LNCAP (cell line): ENCODE measurements around the gene EIF4E2.

ENCODE experiments used
- CTCF ChIP-seq: fragments of 450-650 bp; IDR thresholded peaks from 2 replicates; pipeline ENCODE4 v1.5.1; 2017; ENCODE audit warnings: mild to moderate bottlenecking

The EIF4E2 gene

GRCh38 chr2:232588680-232589585, 38.4 kb downstream of the EIF4E2 start:
- TF ChIP-seq CTCF, result no peak

- TF ChIP-seq CTCF, result no peak
Observed at GRCh38 chr2:232592772-232593395, 42.4 kb downstream of the EIF4E2 start.

- TF ChIP-seq CTCF, result no peak
Observed at GRCh38 chr2:232593982-232594381, 43.5 kb downstream of the EIF4E2 start.

- TF ChIP-seq CTCF, result no peak
Observed at GRCh38 chr2:232597362-232598079, 47.0 kb downstream of the EIF4E2 start.

- no peak for TF ChIP-seq CTCF
Observed at GRCh38 chr2:232598293-232598692, 47.8 kb downstream of the EIF4E2 start.

GRCh38 chr2:232600053-232600773, 49.7 kb downstream of the EIF4E2 start:
- TF ChIP-seq CTCF, result no peak

- no peak for TF ChIP-seq CTCF
Observed at GRCh38 chr2:232603283-232603682, 52.8 kb downstream of the EIF4E2 start.
